Lung microvascular endothelial cell (primary cell): ENCODE results near the gene ESR1. TPM values are rescaled to one million over a fixed set of nuclear protein-coding genes. Genes with fewer than 3 reads are reported as not detected.
A peak's percentile ranks its signal among the peaks of the same experiment; 100 is the strongest.
"Not testable (repeated sequence)": the region's sequence is repeated elsewhere in the genome, so short reads cannot be mapped to it uniquely, and the experiment has no call there.

Experiments used
- DNase-seq, 2 donors: peaks; one replicate each; pipeline versions ENCODE4 v3.0.0 to v3.0.0-alpha.2; 2010; ENCODE audit warnings: low read depth in 2 of 2
- total RNA-seq: library from RNA; depleted of rRNA; stranded (reverse); fragments of >200 nt; gene quantifications from 2 replicates; pipeline ENCODE4 v1.2.1, GENCODE V29; 2014

Gene ESR1
- total RNA-seq, 1 donor from 2014 or later, result under 0.01 TPM

DNA sequence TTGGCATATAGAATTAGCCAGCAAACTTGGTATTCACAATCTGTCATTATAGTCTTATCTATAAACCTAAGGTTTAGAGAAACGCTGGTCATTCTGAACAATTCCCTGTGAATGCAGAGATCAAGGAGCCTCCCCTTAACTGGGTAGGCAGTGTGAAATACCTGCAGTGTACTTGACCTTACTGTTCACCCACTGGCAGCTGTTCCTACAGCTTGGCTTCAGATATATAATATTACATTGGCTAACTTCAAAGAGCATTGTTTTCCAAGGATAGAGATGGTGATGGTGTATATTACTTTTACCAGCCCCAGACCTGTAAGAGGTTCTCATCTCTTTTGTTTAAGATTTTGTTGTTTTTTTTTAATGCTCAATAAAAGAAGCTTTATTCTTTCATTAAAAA lies 168.3 kb downstream of the ESR1 start:
- no peak for DNase-seq

DNA sequence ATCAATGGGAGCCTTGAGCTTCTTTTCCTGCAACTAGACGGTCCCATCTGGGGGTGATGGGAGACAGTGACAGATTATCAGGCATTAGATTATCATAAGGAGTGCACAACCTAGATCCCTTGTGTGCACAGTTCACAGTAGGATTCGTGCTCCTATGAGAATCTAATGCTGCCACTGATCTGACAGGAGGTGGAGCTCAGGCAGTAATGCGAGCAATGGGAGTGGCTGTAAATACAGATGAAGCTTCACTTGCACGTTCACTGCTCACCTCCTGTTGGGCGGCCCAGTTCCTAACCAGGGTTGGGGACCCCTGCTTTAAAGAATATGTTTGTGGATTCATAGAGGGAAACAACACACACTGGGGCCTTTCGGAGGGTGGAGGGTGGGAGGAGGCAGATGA lies 180.7 kb downstream of the ESR1 start:
- DNase-seq, result not testable (repeated sequence)

DNA sequence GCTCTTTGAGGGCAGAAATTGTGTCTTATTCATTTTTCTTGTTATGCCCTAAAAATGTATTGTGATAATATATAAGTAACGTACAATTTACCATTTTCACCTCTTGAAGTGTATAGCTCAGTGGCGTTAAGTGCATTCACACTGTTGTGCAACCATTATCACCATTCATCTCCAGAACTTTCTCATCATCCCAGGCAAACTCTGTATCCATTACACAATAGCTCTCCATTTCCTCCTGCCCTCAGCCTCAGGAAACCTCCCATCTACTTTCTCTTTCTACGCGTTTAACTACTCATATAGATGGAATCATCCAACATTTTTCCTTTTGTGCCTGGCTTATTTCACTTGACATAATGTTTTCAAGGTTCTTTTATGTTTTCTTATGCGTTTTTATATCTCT lies 184.6 kb downstream of the ESR1 start:
- DNase-seq, result no peak

DNA sequence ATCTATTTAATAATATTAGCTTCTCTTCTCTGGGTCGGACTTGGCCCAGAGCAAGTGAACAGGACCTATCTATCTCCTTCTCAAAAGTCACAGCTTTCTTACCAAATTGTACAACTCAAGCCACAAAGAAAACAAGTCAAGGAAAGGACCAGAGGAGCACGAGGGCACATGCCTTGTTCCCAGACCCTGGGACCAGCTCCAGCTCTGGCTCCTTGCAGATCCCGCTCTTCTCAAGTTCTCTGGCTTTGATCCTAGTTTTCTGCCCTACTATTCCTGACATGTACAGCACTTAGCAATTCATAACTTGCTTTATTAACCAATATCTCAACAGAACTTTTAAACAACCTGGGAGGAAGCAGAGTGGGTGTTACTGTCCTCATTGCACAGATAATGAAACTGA lies 185.9 kb downstream of the ESR1 start:
- no peak for DNase-seq

DNA sequence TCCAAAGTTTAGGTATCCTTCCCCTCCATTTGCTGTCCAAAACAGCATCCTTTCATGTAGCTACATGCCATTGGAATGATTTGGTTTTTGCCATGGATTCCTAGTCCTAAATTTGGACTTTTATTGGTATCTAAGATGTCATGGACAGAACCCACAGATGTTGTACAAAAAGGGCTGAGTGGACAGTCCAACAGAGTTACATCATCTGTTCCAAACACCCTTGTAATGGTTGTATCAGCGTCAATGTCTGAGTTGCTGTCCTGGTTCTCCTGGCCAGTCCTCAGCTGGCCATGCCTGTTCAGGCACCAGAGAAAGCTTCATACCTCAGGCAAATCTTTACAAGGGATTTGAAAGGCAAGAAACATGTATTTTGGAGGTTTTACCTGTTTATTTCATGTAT lies 191.3 kb downstream of the ESR1 start:
- DNase-seq, result no peak

DNA sequence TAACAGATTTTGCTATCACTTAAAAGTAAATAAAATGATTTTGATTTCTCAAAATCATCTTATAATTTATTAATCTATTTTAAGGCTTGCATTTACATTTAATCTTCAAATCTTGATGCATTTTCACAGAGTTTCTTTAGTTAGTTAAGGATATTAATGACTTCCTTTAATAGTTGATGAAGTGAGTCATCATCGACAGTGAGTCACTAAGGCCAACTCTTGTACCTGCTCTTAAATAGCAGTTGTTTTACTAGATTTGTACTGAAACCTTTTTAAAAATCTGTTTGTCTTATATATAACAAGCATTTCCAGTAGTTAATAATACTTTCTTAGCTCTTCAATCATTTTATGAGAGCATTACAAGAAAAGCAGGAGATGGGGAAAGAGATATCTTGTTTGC lies 191.7 kb downstream of the ESR1 start:
- peak in 1 of 2 donors; percentile 23 for DNase-seq

DNA sequence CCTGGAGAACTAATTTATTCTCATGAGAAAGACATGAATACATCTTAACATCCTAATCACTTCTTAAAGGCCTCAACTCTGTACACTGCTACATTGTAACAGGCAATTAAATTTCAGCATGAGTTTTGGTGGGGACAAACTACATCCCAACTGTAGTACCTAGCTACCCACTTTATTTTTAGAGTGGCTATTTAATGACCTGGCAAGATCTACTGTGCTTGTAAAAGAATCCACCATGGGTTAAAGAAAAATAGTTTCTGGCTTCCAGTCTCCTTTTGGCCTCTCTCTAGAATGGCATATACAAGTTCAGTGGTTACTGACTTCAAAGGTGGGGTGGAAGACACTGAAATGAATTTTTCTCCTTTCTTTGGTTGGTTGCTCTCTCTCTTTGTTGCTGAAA lies 193.9 kb downstream of the ESR1 start:
- DNase-seq, result no peak

DNA sequence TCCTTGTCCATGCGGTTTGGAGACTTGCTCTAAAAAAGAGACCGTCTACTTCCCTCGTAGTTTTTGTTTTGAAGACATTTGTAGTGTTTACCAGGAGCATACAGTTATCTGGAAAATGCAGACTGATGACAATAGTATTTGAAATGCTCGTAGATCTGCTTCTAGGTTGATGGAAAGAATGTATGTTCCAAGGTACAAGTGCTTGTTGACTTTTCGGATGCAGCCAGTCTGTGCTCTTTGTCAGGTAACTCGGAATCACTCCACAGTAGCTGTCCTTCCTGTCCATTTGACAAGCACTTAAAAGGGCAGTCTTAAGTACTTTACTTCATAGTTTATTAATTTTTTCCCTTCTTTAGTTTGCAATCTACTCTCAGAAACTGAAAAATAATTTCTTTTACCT lies 194.8 kb downstream of the ESR1 start:
- DNase-seq, result no peak

DNA sequence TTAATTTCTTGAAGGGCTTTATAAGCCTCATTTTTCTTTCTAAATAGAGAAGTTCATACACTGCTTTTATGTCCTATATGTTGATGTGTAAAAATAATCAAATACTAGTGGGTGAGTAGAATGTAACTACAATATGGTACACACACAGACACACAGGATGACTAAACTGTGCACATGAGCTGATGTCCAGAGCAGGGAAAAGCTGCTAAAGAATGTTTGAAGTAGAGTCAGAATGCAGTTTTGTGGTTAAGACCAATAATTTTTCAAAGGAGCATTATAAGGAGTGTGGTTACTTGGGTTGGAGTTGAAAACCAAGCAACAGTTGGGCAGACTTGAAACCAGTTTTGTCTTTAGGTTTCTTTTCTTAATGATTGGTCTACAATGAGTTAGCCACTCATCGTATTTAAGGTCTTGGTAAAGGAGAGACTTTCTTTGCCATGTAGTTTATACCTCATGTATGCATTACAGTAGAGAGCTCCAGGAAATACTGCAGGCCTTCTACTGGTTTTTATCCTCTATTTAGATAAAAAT lies 196.6 kb downstream of the ESR1 start:
- no peak for DNase-seq

DNA sequence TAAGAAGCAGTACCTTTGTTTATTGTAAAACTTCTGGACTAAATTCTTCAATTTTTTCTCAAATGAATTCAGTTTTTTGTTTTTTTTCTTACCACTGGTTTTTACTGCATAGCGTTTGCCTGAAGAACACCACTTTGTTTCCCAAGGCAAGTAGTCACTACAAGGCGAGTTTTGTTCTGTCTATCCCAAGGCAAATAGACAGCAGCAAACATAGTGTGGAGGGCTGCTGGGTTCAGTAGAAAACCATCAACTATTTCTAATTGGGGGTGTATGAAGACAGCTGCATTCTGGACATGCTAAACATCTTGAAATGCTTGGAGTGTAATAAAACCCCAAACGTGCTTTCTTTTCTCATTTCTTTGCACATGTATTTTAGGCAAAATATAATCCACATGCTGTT lies 197.4 kb downstream of the ESR1 start:
- DNase-seq, result no peak

DNA sequence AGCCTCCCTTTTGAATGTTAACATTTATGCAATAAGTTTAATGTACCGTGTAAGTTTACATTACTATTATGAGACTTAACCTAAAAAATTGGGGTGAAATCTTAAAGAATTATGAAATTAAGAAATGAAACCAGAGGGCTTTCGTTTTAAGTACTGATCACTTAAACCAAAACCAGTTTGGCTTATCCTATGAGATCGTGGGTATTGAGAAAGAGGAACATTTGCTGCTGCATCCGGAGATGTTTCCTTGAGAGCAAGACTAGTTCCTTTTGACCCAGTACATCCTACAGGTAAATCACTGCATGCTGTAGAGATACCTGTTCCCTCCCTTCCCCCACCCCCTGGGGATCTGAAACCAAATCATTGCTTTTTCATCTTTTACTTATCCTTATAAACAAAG lies 201.3 kb downstream of the ESR1 start:
- DNase-seq, result no peak

DNA sequence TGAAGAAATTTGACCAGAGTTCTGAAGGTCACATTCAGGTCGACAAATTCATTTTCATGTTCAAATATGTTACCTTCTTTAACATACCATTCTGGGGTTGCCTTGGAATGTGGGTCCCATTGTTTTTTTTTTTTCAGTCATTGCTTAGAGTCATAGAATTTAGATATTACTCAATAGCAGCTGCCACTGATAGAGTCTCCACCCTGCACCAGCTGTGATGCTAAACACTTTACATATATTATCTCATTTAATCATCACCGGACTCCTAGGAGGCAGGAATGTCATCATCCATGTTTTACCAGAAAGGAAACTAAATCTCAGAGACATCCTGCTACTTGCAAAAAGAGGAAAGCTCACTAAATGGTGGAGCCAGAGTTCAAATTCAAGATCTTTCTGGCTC lies 204.7 kb downstream of the ESR1 start:
- no peak for DNase-seq

DNA sequence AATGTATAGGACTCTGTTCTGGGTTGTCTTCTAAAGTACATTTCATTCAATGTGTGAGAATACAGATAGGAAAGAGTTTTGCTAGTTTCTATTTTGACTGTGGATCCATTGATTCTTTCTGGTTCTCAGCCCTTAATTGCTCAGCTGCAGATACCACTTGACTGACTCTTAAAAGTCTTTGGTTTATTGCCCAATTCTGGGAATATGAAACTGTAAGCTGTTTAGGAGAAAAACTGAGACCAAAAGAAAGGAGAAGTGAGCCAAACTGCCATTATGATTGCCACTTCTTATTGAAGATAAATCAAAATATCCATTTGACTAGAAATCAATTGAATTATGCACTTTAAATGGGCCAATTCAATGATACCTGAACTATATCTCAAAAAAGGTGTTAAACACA lies 211.4 kb downstream of the ESR1 start:
- no peak for DNase-seq

DNA sequence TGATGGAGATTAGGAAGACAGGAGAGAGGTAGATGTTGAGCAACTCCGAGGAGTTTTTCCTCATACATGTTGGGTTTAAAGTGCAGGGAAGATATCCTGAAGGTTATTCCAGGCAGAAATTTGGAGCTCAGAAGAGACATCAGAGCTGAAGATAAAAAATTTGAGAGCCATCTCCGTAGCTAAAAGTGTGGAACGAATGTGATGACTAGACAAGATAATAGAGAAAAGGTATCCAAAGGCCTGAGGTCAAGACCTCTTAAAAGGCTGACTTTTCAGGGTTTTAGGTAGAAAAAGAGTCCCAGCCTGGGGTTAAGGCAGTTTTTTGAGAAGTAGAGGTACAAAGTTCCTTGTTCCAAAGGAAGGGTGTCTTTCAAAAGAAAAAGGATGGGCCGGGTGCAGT lies 214.8 kb downstream of the ESR1 start:
- DNase-seq, result no peak

DNA sequence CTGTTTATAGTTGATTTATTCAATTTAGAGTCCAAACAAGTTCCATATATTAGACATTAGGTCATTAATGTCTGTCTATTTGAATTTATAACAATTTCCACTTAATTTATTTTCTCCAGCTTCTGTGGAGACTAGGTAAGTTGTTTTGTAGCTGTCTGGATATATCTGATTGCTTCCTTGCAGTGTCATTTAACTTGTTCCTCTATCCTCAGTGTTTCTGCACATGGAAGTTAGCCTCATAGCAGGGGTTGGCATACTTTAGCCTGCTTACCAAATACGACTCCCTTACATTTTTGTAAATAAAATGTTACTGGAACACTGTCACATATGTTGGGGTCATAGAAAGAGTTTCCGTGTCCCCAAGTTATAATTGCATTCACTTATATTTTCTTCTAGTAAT lies 216.1 kb downstream of the ESR1 start:
- no peak for DNase-seq

DNA sequence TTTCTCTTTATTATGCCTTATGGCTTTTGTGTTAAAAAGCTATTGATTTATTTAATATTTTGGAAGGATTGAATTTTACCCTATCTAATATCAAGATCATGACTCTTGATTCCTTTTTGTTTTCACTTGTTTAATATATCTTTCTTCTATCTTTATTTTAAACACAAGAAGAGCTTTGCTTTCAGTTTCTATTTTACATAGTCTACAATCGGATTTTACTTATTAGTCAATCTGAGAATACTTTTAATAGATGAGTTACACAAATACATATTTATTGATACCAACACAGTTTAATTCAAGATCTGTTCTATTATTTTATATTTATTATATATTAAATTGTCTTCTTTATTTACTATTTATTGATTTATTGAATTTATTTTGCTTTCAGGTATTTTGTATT lies 218.8 kb downstream of the ESR1 start:
- DNase-seq, result no peak

DNA sequence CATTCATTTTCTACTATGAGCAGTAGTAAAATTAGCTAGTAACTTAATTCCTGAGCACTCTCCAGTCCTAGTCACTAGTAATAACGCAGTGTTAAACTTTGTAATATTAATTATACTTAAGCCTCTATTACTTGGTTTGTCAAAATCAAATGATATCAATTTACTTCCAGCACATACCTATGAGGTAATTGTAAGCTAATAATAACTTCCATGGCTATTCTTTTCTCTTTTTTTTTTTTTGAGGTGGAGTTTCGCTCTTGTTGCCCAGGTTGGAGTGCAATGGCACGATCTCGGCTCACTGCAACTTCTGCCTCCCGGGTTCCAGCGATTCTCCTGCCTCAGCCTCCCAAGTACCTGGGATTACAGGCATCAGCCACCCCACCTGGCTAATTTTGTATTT lies 219.3 kb downstream of the ESR1 start:
- not testable (repeated sequence) for DNase-seq

DNA sequence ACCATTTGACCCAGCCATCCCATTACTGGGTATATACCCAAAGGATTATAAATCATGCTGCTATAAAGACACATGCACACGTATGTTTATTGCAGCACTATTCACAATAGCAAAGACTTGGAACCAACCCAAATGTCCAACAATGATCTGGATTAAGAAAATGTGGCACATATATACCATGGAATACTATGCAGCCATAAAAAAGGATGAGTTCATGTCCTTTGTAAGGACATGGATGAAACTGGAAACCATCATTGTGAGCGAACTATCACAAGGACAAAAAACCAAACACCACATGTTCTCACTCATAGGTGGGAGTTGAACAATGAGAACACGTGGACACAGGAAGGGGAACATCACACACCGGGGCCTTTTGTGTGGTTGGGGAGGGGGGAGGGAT lies 226.3 kb downstream of the ESR1 start:
- DNase-seq, result not testable (repeated sequence)

DNA sequence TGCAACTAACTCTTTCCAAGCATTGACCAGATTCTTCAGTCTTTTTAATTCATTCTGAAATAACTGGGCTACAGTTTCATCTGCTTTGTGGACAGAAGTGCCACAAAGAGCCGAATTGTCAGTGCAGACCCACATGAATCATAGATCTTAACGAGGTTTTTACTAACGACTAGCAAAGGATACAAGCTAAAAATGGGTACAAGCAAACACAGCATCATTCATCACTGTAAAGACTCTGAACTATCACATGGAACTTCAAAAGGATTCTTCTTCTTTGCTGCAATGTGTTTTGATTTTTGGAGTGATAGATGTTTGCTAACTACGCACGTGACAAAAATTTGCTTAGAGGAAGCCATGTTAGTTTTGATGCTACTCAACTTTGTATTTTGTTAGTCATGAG lies 227.1 kb downstream of the ESR1 start:
- no peak for DNase-seq

DNA sequence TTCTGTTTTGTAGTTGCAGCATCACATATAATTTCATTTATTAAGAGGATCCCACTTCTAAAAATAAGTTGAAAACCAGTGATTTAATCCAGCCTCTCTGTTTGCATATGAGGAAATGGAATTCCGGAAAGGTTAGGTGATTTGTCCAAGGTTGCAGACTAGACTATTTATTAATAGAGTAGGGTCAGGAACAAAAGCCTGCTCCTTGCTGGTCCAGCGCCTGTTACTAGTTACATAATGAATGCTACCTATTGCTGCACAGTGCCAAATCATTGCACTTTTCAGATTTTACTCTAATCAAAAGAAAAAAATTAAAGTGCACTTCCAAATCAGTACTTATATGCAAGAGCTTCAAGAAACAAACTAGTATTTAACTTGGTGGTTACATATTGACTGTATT lies 238.6 kb downstream of the ESR1 start:
- no peak for DNase-seq

DNA sequence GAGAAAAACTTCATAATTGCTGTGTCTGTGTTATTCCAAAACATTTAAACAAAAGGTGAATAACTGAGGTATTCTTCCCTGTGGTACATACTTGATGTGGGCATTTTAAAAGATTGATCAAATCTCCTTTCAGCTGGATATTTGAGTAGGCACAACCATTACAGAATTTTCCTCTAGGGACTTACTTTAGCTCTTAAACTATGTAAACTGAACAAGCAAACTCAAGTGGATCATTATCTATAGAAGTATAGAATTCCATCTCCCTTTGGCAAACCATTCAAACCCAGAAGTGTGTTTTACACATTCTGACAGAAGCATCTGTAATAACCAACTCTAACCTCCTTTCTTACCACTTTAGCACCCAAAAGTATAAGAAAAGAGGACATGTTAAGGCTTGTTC lies 241.4 kb downstream of the ESR1 start:
- DNase-seq, result no peak

DNA sequence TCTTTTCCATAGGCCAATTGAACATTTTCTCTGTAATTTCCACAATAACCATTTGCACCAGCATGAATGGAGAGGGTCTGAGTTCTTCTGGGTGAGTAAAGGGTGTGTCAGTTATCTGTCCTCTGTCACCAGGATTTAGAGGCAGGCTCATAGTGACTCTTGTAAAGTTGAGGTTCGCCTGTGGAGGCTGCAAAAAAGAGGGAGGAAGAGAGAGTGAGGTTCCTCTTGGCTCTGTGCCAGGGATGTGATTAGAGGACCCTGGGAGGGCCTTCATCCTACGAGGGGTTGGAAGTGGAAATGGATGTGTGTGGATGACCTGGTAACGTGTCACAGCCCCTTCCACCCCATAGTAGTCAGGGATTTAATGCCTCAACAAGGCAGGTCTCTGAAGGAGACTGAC lies 242.0 kb downstream of the ESR1 start:
- no peak for DNase-seq

DNA sequence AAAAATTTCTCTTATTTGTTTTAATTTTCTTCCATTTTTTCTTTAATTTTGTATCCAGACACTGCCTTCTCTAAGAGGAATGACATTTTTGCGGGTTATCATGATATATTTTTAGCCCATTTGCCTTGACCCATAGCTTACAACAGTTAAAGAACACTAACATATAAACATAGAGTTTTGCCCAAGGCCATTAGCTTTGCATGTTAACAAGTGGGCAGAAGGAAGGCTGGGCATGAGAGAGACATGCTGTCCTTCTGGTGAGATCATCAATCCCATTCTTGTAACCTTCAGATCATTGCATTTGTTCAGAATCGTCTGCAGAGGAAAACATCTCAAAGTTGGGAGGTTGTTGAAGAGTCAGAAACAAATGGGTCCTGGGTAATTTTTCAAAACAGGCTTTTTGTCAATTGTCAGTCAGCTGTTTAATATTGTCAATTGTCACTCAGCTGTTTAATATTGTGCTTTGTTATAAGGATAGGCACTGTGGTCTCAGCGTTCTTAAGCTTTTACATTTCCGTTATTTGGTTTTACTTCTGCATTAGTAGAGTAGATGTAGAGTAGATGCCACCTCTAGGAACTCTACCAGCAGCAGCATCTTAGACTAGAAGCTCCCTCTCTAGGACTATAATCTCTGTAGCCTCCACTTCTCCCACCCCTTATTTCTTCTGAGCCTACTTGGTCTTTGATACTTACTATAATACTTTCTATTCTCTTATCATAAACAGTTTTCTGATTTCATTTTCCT lies 243.1 kb downstream of the ESR1 start:
- no peak for DNase-seq

DNA sequence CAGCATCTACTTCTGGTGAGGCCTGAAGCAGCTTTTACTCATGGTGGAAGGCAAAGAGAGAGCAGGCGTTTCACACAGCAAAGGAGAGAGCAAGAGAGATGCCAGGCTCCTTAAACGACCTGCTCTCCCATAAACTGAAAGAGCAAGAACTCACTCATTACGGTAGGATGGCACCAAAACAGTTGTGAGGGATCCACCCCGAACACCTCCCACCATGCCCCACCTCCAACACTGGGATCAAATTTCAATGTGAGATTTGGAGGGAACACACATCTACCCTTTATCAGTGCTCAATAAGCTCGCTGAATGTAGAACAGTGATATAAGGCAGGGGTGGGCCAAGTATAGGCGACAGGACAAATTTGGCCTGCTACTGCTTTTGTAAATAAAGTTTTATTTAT lies 244.6 kb downstream of the ESR1 start:
- no peak for DNase-seq
